ENCODE data around the gene POTEJ. TPM values are rescaled to one million over a fixed set of nuclear protein-coding genes. Genes with fewer than 3 reads are reported as not detected.
"Not testable (repeated sequence)": the region's sequence is repeated elsewhere in the genome, so short reads cannot be mapped to it uniquely, and the experiment has no call there.

The POTEJ gene
- total RNA-seq, 1 experiment from 2014 or later: not detected

DNA sequence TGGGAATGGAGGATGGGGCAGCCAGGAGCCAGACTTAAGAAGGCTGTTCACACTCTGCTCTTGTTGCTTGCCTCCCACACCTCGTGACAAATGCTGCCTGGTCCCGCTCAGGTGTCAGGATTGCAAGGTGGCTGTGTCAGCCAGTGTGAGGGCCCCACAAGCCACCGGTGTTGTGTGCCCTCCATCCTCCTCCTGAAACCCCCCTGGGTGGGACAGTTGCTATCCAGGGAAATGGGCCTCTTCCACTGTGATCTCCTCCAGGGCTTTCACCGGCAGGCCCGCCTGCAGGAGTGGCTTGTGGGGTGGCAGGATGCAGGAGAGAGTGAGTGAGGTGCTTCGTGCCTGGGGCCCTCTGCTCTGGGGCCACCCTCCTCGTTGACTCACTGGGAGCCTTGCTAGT lies 28.3 kb upstream of the POTEJ start:
- H3K27me3 Mint-ChIP-seq (ENCODE audit: low read depth); H3K4me1 Mint-ChIP-seq; H3K56ac ChIP-seq (ENCODE audit: insufficient read length, low read depth, low read length); H3K4me1 ChIP-seq (ENCODE audit: insufficient read depth, low read length); H3K4me3 Mint-ChIP-seq; H3K14ac ChIP-seq (ENCODE audit: insufficient read depth, low read length); H3K9me3 Mint-ChIP-seq; H3K4ac ChIP-seq (ENCODE audit: low read depth, low read length); H3K79me2 ChIP-seq (ENCODE audit: insufficient read depth, low read length); H3K9ac ChIP-seq (ENCODE audit: extremely low read depth, insufficient read length, low read length); H3K79me1 ChIP-seq (ENCODE audit: insufficient read depth, low read depth, low read length, poor library complexity, severe bottlenecking); H4K20me1 ChIP-seq (ENCODE audit: control insufficient read depth, insufficient read depth, insufficient read length); H3K27me3 ChIP-seq (ENCODE audit: insufficient read depth, low read length); H2BK15ac ChIP-seq (ENCODE audit: low read depth, low read length); H3K27ac Mint-ChIP-seq; DNase-seq; H3K27ac ChIP-seq (ENCODE audit: insufficient read length, low read depth, low read length); H3K36me3 Mint-ChIP-seq (ENCODE audit: insufficient read depth in 1 of 3, low read depth in 3 of 3); H3K9me3 ChIP-seq (ENCODE audit: control insufficient read depth, low read depth, low read length); H4K8ac ChIP-seq (replicated peaks; ENCODE audit: insufficient read length, low read depth, low read length); H2BK20ac ChIP-seq (ENCODE audit: low read depth, low read length, poor library complexity, severe bottlenecking); H2AK5ac ChIP-seq (ENCODE audit: insufficient read length, low read length); H2BK5ac ChIP-seq (ENCODE audit: insufficient read length, low read length); H3K18ac ChIP-seq (ENCODE audit: insufficient read length, low read depth, low read length); H2AFZ ChIP-seq (ENCODE audit: low read length); H3K23ac ChIP-seq (ENCODE audit: insufficient read length, low read depth, low read length); H2BK12ac ChIP-seq (ENCODE audit: insufficient read length, low read depth, low read length); H4K91ac ChIP-seq (ENCODE audit: insufficient read length, low read depth, low read length); H4K5ac ChIP-seq (ENCODE audit: insufficient read length, low read depth, low read length); H3T11ph ChIP-seq (ENCODE audit: low read length); H3K23me2 ChIP-seq (ENCODE audit: insufficient read length, low read depth, low read length, poor library complexity, severe bottlenecking); H2BK120ac ChIP-seq (ENCODE audit: low read depth, low read length, poor library complexity, severe bottlenecking); H3K4me2 ChIP-seq (ENCODE audit: insufficient read depth, insufficient read length, low read length): not testable (repeated sequence)
- no CpG with 5 or more reads among the region's 7 CpGs for WGBS (ENCODE audit: extremely low coverage, insufficient read length, low lambda C conversion rate)

DNA sequence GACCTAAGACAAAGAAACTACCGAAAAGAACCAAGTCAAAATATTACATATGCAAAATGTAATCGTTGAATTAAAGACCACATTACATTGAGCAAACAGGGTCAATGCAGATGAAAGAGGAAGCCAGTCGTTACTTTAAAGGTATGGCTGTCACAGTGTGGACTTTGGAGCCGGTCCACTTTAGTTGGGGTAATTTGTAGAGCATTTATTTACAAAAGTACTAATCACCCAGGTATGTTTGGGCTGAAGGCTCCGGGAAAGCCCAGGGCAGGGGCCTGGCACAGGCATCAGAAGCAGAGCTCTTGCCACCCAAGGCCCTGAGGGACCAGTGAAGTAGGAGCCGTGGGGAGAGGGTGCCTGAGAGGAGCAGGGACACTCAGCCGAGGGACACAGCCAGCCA lies 27.7 kb upstream of the POTEJ start:
- not testable (repeated sequence) for H3K18ac ChIP-seq (ENCODE audit: insufficient read length, low read depth, low read length); H3K27me3 Mint-ChIP-seq (ENCODE audit: low read depth); H3K9me3 Mint-ChIP-seq; H3K4me1 ChIP-seq (ENCODE audit: insufficient read depth, low read length); H3K27me3 ChIP-seq (ENCODE audit: insufficient read depth, low read length); H3K4ac ChIP-seq (ENCODE audit: low read depth, low read length); H3K23me2 ChIP-seq (ENCODE audit: insufficient read length, low read depth, low read length, poor library complexity, severe bottlenecking); H3K9me3 ChIP-seq (ENCODE audit: control insufficient read depth, low read depth, low read length); H3K14ac ChIP-seq (ENCODE audit: insufficient read depth, low read length); H3K27ac Mint-ChIP-seq; H3K56ac ChIP-seq (ENCODE audit: insufficient read length, low read depth, low read length); H3K4me3 Mint-ChIP-seq; H4K91ac ChIP-seq (ENCODE audit: insufficient read length, low read depth, low read length); H3K79me1 ChIP-seq (ENCODE audit: insufficient read depth, low read depth, low read length, poor library complexity, severe bottlenecking); H4K8ac ChIP-seq (replicated peaks; ENCODE audit: insufficient read length, low read depth, low read length); H3K9ac ChIP-seq (ENCODE audit: extremely low read depth, insufficient read length, low read length); H2BK120ac ChIP-seq (ENCODE audit: low read depth, low read length, poor library complexity, severe bottlenecking); H3K36me3 Mint-ChIP-seq (ENCODE audit: insufficient read depth in 1 of 3, low read depth in 3 of 3); H3K27ac ChIP-seq (ENCODE audit: insufficient read length, low read depth, low read length); H2AK5ac ChIP-seq (ENCODE audit: insufficient read length, low read length); H4K20me1 ChIP-seq (ENCODE audit: control insufficient read depth, insufficient read depth, insufficient read length); H3K79me2 ChIP-seq (ENCODE audit: insufficient read depth, low read length); H2BK12ac ChIP-seq (ENCODE audit: insufficient read length, low read depth, low read length); H2AFZ ChIP-seq (ENCODE audit: low read length); H3T11ph ChIP-seq (ENCODE audit: low read length); H3K4me2 ChIP-seq (ENCODE audit: insufficient read depth, insufficient read length, low read length); H3K23ac ChIP-seq (ENCODE audit: insufficient read length, low read depth, low read length); DNase-seq; H2BK15ac ChIP-seq (ENCODE audit: low read depth, low read length); H4K5ac ChIP-seq (ENCODE audit: insufficient read length, low read depth, low read length); H2BK5ac ChIP-seq (ENCODE audit: insufficient read length, low read length); H3K4me1 Mint-ChIP-seq; H2BK20ac ChIP-seq (ENCODE audit: low read depth, low read length, poor library complexity, severe bottlenecking)
- no CpG with 5 or more reads among the region's 7 CpGs for WGBS (ENCODE audit: extremely low coverage, insufficient read length, low lambda C conversion rate)
